Left renal cortex interstitium (tissue), 4 donors: ENCODE results near the gene MTNR1A. TPM values are rescaled to one million over a fixed set of nuclear protein-coding genes. Genes with fewer than 3 reads are reported as not detected.
"Not testable (repeated sequence)": the region's sequence is repeated elsewhere in the genome, so short reads cannot be mapped to it uniquely, and the experiment has no call there.

Experiments
- DNase-seq, 4 donors: peaks; one replicate each; pipeline ENCODE4 v3.0.0-alpha.2; 2013; ENCODE audit warnings: low read depth in 4 of 4, low spot score in 2 of 4, missing footprints in 1 of 4
- polyA plus RNA-seq, 4 donors: library from polyadenylated mRNA; unstranded; fragments of 120-200 nt; gene quantifications; one replicate each; pipeline ENCODE4 v1.2.1, GENCODE V29; 2013; ENCODE audit not compliant: insufficient read length in 4 of 4

The MTNR1A gene
- polyA plus RNA-seq, 4 donors, result 1.5 to 2.3 (median 1.9) TPM

DNA sequence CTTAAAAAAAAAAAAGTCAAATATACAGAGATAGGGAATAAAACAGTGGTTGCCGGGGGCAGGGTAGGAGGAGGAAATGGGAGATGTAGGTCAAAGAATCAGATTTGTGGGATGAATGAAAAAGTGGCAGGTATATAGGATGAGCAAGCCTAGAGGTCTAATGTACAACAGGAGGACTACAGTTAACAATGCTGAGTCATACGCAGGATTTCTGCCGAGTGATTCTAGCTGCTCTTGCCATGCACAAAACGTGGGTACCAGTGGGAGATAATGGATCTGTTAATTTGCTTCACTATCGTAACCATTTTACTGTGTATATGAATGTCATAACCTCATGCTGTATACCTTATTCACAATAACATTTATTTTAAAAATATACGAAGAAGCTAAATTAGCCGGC lies 10.7 kb upstream of the MTNR1A start:
- no peak for DNase-seq

DNA sequence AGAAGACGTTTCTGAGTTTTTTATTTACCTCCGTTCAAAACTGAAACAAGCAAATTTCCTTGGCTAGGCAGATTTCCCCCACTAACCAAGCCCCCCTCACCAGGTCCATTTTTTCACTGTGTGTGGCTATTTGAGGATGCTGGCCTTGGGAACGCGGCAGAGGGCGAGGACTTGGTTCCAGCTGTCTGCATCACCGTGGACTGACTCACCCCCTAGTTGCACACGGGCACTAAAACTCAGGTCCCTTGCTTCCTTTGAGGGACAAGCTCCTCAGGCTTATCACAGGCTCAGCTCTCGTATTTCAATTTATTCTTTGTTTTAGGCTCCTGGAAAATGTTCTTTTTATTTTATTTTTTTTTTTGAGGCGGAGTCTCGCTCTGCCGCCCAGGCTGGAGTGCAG lies 8.4 kb upstream of the MTNR1A start:
- DNase-seq, result no peak

DNA sequence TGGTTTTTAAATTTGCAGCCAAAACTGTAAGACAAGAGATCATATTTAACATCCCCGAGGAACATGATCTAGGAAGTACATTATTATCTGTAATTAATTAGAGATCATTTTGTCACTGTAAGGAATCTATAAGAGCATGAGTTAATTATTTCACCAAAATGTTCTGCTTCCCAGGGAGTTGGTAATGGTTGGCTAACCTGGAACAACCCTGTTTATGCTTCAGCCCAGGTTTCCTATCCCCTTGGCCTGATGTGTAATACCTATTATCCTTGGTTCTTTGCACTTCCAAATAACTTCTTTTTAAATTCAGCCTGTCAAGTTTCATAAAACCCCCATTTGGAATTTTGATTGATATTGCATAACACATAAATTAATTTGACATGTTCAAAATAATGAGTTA lies 6.4 kb upstream of the MTNR1A start:
- no peak for DNase-seq

DNA sequence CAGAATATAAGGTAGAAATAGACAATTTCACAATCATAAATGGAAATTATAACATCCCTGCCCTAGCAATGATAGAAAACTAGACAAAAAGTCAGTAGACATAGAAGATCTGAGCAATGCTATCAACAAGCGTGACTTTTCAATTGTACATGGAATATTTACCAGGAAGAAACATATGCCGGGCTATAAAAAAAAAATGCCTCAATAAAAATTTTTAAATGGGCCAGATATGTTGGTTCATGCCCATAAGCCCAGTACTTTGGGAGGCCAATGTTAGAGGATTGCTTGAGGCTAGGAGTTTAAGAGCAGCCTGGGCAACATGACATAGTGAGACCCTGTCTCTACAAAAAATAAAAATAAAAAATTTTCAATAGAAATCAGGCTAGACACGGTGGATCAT lies 5.3 kb upstream of the MTNR1A start:
- no peak for DNase-seq

DNA sequence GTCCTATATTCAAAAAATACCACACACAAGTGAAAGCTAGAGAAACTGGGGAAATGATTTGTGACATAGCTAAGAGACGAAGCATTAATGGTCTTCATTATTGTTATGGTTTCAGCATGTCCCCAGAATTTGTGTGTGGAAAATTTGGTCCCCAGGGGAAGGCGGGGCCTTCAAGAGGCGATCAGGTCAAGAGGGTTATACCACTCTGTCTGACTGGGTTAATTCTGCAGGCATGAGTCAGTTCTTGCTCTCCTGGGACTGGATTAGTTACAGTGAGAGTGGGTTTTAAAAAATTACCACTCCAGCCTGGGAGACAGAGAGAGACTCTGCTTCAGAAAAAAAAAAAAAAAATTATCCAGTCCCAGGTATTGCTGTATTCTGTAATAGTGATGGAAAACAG lies 2.1 kb upstream of the MTNR1A start:
- no peak for DNase-seq

DNA sequence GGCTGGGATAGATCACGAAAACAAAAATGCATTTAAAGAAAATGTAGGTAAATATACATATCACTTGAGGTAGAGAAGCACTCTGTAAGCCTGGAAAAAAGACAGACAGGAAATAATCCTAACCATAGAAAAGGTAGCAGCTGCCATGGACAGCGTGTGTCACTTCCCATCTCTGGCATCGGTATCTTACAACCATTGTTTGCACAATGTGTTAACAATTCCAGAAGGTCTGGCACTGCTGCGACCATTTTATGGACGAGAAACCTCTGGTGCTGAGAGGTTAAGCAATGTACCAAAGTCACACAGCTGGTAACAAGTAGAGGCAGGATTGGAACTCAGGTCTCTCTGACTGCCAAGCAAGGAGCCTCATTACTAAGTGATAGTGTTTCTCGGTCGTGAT lies 1.7 kb upstream of the MTNR1A start:
- DNase-seq, result no peak

DNA sequence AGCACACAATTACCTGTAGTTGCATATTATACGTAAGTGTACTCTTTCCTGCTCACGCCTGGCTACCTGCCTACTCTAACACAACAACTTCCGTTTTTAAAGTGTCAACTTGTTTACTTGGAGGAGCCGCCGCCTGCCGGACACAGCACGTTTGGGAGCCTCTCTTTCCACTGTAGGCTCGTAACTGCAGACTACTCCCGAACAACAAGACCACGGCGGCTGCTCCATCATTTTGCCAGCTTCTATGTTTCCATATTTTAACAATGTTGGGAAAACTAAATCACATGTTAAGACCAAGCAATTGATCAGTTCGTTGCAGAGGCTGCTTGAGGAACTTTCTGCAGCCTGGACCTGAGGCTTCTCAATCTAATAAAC lies 841 bp downstream of the MTNR1A start:
- DNase-seq, result peak in 2 of 4 donors; percentile 47 to 56

DNA sequence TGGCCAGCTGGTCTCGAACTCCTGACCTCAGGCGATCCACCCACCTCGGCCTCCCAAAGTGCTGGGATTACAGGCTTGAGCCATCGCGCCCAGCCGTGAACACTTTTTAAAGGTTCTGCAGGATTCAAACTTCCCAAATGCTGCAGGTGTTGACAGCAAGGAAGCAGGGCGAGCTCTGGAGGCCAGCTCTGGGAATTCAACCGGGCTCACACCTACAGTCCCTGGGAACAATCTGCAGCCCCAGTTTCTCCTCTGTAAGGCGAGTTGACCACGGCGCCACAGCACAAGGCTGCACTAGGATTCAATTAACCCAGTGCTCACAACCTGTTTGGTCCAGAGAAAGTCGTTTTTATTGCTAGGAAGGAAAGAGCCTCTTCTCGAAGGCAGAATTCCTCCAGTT lies 1.6 kb downstream of the MTNR1A start:
- no peak for DNase-seq

DNA sequence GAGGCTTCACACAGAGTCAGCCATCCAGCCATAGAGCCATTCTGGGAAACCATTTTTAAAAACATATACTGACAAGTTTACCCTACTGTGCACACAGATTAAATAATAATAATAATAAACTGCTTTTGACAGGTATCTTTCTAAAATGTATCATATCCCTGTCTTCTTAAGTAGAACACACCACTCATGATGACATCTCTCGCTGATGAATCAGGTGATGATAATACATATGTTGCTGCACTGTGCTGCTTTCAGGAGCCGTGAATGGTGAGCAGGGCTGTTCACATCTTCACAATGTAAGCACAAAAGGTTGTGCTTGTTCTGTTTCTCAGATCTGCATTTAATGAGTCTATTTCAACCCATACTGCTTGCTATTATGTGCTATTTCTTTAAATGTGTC lies 3.5 kb downstream of the MTNR1A start:
- DNase-seq, result no peak

DNA sequence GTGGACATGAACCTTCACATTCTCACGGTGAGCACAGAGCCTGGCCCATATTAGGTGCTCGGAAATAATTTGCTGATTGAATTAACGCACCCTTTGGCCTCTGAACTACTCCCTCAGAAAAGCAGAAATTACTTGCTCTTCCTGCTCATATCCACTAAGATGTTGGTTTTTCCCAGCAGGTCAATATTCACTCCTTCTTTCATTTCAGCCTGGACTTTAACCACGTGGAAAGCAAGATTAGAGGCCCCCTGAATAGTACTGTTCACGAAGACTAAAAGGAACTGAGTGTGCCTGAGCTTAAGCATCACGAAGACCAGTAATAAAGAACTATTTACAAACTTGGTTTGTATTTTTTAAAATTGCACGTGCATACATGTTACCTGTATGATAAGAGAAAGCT lies 9.9 kb downstream of the MTNR1A start:
- no peak for DNase-seq

DNA sequence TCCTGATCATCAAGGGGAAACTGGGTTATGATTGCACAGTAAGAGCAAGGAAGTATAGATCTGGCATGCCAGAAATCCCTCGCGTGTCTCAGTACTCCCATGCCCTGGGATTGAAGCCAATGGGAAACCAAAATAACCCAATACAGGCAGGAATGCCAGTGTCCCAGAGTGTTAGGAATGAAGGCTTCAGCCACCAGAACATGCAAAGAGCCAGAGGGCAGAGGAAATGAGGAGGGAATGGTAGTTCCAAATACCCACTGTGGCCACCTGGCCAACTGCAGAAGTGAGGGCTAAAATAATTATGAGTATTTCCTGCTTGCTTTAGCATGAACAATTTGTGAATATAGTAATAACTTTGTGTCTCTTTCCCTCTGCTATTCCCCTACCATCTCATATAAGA lies 12.2 kb downstream of the MTNR1A start:
- no peak for DNase-seq

DNA sequence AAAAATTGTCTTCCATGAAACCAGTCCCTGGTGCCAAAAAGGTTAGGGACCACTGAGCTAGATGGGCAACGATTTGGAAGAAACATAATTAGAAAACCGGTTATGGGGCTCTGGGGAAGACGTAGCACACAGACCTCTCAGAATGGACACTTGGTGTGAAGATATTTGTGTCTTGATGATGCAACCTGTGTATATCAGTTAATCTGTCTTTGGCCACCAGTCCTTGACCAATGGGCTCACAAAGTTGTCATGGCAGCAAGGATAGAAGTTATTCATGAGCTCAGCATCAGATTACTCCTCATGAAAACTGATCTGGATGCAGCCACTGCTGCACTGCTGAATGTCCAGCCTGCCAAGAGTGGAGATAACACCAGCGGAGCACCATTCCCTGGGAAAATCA lies 13.6 kb downstream of the MTNR1A start:
- DNase-seq, result no peak

DNA sequence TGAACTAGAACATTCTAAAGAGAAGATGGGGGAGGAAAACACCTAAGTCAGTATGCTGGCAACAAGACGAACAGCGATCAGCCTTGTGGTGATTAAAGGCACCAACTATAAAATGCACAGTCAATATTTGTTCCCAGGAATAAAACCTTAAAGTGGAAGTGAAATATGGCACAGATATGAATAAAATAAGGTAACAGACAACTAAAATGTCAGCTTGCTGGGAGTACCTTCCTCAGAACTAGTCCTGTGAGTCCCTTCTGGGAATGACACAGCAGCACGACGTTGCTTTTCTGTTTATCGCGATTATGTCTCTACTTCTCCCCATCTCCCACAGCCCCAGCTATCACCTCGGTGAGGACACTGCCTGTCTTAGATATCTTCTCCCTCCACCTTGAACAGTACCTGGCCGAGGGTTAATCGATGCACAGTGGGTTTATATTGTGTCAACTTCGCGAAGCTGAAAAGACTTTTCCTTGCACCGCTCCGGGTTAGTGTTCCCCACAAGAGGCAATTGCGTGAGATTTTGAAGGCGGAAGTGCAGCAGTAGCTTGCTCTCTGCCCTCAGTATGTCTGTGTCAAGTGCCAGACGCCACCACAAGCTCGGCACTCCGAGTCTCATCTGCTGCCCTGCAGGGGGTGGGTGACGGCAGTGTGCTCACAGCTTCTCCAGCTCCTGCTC lies 17.4 kb downstream of the MTNR1A start:
- DNase-seq, result no peak

DNA sequence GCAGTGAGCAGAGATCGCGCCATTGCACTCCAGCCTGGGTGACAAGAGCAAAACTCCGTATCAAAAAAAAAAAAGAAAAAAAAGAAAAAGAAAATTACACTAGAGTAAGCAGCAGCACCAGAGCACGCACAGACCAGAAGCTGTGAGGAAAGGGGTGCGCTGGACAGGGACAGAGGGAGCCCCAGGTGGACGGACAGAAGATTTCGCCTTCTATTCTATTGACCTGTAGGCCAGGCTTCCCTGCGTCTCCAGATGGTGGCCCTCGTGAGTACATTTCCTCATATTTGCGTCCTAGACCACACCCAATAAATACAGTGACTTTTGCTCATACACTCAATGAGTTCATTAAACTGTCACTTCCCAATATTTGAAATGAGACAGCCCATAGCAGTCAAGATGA lies 19.1 kb downstream of the MTNR1A start:
- DNase-seq, result no peak

DNA sequence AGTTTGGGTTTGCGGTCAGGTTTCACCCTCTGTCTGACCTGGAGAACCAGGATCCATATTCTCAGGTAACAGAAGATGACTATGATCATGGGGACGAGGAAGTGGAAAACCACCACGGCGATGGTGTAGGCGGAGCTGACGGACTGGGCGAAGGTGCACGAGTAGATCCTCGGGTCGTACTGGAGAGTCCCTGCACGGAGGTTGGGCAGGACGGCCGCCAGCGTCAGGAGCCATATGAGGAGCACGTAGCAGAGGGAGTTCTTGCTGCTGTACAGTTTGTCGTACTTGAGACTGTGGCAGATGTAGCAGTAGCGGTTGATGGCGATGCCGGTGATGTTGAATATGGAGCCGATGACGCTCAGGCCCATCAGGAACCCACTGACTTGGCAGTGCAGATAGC lies 21.3 kb downstream of the MTNR1A start:
- no peak for DNase-seq

DNA sequence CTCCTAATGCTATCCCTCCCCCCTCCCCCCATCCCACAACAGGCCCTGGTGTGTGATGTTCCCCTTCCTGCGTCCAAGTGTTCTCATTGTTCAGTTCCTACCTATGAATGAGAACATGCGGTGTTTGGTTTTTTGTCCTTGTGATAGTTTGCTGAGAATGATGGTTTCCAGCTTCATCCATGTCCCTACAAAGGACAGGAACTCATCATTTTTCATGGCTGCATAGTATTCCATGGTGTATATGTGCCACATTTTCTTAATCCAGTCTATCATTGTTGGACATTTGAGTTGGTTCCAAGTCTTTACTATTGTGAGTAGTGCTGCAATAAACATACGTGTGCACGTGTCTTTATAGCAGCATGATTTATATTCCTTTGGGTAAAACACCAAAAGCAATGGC lies 31.4 kb downstream of the MTNR1A start:
- DNase-seq, result not testable (repeated sequence)

DNA sequence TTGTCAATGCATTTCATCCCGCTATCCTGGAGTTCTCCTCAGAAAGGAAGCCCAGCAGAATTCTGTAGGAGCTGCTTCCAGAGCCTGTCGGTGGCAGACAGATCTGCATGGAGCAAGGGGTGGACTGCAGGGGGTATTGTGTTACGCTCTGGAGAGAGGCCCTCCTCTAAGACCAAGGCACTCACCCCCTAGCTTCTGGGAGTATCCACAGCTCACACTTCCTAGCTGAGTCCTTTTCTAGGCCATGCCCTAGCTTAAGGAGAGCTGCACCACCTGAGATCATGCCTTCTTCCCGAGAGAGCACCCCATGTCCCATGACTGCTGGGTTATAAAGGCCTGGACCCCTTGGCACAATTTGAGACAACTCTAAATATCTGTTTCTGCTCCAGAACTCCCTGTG lies 39.1 kb downstream of the MTNR1A start:
- no peak for DNase-seq

DNA sequence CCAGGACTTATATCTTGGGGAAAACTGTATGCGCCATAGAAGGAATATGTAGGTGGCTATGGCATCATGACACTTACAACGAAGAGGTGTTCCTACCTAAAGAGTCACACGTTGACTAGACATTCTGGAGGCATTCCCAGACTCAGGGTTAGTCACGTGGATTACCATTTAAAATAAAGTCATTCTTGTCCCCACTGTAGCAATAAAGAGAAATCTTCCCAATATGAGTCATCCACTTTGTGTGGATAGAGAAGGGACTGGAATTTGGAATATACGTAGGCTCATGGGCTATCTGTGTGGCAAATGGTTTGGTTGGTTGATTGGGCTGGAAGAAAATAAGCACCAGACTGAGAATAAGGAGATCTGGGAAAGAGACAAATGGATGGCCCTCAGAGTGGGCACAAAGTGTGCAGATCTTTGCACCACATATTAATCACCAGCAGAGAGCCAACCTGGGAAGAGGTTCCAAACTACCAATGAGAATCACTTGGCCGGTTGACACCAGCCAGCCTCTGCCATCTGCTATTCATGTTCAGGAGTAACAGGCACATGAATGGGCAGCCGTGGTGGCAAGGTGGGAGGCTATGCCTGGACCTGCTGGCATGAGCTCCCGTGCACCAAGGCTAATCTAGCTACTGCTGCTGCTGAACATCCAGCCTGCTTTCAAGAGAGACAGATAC lies 41.0 kb downstream of the MTNR1A start:
- no peak for DNase-seq

DNA sequence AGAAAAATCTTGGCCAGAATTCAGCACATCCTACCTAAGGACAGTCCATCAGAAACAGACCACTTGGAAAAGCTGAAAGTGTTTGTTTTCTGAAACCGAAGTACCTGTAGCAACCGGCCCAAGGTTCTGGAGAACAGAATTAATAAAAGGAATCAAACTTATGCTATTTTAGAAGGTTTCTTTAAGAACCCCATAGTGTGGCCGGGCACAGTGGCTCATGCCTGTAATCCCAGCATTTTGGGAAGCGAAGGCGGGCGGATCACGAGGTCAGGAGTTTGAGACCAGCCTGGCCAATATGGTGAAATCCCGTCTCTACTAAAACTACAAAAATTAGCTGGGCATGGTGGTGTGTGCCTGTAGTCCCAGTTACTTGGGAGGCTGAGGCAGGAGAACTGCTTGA lies 50.6 kb downstream of the MTNR1A start:
- not testable (repeated sequence) for DNase-seq

DNA sequence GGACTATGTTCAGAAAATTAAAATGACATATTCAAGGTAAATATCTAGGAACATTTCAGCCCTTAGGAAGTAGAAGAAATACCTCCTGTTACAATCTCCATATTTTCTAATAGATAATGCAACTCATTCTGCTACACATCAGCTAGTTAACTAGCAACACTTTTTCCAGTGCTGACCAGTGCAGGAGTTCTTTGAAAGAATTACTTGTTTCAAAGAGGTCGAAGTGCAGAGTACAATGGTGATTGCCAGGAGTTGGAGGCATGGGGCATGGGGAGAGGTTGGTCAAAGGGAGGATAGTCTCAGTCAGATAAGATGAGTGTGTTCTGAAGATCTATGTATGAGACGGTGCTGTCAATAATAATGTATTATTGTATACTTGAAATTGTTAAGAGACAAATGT lies 53.1 kb downstream of the MTNR1A start:
- DNase-seq, result no peak

DNA sequence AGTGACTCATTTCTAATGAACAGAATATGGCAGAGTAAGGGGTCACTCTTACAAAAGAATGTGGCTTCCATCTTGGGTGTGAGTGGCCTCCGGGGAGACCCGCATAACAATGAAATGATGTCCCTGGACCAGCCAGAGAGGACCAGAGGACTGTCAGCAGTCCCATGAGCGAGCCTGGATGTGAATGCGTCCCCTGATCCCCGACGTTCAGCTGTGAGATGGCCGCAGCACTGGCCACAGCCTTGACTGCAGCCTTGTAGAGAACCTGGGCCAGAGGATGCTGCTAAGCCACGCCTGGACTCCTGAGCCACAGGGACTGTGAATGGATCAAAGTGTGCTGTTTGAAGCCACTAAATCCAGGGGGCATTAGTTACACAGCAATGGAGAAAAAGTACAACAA lies 53.8 kb downstream of the MTNR1A start:
- DNase-seq, result no peak

DNA sequence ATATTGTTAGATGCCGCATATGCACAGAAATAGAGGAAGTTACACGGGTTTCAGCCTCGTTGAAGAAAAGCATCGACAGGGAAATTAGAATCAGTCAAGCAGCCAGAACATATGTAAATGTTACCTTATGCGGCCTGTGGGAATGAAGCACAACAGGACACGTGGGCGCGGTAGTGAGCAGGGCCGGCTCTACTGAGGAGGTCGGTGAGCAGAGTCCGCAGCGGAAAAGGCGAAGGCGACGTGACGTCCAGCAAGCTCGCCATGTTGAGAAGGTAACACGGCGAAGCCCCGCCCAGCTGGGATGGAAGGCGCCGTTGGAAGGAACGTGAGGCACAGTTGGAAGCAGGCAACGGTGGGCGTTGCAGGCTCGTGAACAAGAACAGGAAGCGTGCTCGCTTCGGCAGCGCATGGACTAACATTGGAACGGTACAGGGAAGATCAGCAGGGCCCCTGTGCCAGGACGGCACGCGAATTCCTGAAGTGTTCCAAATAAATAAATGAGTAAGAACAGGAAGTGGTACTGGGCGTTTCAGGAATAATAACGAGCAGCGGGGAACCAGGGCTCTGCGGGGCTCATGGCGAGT lies 54.6 kb downstream of the MTNR1A start:
- no peak for DNase-seq
